KMS-11 (cell line): ENCODE data around the gene TTC34.

Experiments used
- H2AFZ ChIP-seq: fragments of 200-600 bp; sonication (generic); 2 replicates; pipeline ENCODE4 v1.6.1; 2016; ENCODE audit warnings: antibody characterized with exemption, mixed run types, low read depth
- H3K27ac ChIP-seq: fragments of 200-600 bp; sonication (generic); 2 replicates; pipeline ENCODE4 v1.6.1; 2016; ENCODE audit warnings: mild to moderate bottlenecking, mixed run types
- H3K27me3 ChIP-seq: fragments of 200-600 bp; sonication (generic); 2 replicates; pipeline ENCODE4 v1.6.1; 2017; ENCODE audit warnings: mild to moderate bottlenecking, low read depth, mixed run types, moderate library complexity; ENCODE audit not compliant: insufficient read depth
- H3K36me3 ChIP-seq: fragments of 200-600 bp; sonication (generic); 2 replicates; pipeline ENCODE4 v1.6.1; 2017; ENCODE audit warnings: mild to moderate bottlenecking, mixed run types; ENCODE audit not compliant: insufficient read depth
- H3K4me1 ChIP-seq: fragments of 200-600 bp; sonication (generic); 2 replicates; pipeline ENCODE4 v1.6.1; 2016; ENCODE audit warnings: mild to moderate bottlenecking, low read depth, mixed run types; ENCODE audit not compliant: poor library complexity, severe bottlenecking
- H3K4me2 ChIP-seq: fragments of 200-600 bp; sonication (generic); 2 replicates; pipeline ENCODE4 v1.7.0; 2016; ENCODE audit warnings: mild to moderate bottlenecking, mixed run types
- H3K4me3 ChIP-seq: fragments of 200-600 bp; sonication (generic); IDR thresholded peaks from 2 replicates; pipeline ENCODE4 v1.6.1; 2017; ENCODE audit warnings: low read depth, low read length, mixed read lengths; ENCODE audit not compliant: insufficient read depth
- H3K79me2 ChIP-seq: fragments of 200-600 bp; sonication (generic); 2 replicates; pipeline ENCODE4 v1.6.1; 2016; ENCODE audit warnings: low read depth, mixed run types; ENCODE audit not compliant: insufficient read depth
- H3K9ac ChIP-seq: fragments of 200-600 bp; sonication (generic); 2 replicates; pipeline ENCODE4 v1.6.1; 2016; ENCODE audit warnings: mild to moderate bottlenecking, mixed run types
- H4K20me1 ChIP-seq: fragments of 200-600 bp; sonication (generic); 2 replicates; pipeline ENCODE4 v1.6.1; 2016; ENCODE audit warnings: mild to moderate bottlenecking, mixed run types; ENCODE audit not compliant: insufficient read depth
- TF ChIP-seq, protein P1 (sequence below): fragments of 200-600 bp; sonication (generic); conservative IDR thresholded peaks from 2 replicates; pipeline ENCODE4 v1.6.1; 2017; ENCODE audit warnings: low read depth, mild to moderate bottlenecking, antibody characterized with exemption, low read length, moderate library complexity, mixed read lengths

Gene TTC34

DNA sequence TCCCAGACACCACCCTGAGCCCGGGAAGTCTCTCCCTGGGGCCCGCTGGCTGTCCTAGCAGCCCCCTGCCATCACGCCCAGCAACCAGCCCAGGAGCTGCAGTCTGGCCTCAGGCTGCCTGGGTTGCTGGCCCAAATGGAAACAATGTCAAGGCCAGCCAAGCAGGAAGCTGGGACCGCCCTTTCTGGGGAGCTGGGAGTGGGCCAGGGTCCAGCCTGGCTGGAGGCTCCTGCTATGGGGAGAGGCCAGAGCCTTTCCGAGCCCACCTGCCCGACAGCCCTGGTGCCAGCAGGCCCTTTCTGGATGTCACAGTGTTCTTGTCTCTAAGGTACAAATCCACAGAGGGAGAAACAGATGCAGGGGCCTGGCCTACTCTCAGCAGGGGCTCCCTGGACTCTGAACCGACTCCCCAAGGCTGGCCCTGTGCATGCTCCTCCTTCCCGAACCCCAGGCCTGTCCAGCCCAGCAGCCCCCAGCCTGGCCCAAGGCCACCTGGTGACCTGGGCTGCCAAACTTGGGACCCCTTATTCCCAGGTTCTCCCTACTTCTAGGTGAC is 167.5 kb downstream of the TTC34 start:
- H2AFZ ChIP-seq, result no peak overlapping the region
- no peak overlapping the region for H3K9ac ChIP-seq
- no peaks in the 10 kb centered on the region for H3K36me3 ChIP-seq
- no peaks in the 10 kb centered on the region for H4K20me1 ChIP-seq
- peaks cover 33% of the 10 kb centered on the region for H3K27me3 ChIP-seq
- H3K4me3 ChIP-seq, result no peak overlapping the region
- H3K4me2 ChIP-seq, result no peak overlapping the region
- no peaks in the 10 kb centered on the region for H3K4me1 ChIP-seq
- H3K79me2 ChIP-seq, result no peaks in the 10 kb centered on the region
- TF ChIP-seq, protein P1, sequence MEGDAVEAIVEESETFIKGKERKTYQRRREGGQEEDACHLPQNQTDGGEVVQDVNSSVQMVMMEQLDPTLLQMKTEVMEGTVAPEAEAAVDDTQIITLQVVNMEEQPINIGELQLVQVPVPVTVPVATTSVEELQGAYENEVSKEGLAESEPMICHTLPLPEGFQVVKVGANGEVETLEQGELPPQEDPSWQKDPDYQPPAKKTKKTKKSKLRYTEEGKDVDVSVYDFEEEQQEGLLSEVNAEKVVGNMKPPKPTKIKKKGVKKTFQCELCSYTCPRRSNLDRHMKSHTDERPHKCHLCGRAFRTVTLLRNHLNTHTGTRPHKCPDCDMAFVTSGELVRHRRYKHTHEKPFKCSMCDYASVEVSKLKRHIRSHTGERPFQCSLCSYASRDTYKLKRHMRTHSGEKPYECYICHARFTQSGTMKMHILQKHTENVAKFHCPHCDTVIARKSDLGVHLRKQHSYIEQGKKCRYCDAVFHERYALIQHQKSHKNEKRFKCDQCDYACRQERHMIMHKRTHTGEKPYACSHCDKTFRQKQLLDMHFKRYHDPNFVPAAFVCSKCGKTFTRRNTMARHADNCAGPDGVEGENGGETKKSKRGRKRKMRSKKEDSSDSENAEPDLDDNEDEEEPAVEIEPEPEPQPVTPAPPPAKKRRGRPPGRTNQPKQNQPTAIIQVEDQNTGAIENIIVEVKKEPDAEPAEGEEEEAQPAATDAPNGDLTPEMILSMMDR, result no peak
- H3K27ac ChIP-seq, result no peak overlapping the region

DNA sequence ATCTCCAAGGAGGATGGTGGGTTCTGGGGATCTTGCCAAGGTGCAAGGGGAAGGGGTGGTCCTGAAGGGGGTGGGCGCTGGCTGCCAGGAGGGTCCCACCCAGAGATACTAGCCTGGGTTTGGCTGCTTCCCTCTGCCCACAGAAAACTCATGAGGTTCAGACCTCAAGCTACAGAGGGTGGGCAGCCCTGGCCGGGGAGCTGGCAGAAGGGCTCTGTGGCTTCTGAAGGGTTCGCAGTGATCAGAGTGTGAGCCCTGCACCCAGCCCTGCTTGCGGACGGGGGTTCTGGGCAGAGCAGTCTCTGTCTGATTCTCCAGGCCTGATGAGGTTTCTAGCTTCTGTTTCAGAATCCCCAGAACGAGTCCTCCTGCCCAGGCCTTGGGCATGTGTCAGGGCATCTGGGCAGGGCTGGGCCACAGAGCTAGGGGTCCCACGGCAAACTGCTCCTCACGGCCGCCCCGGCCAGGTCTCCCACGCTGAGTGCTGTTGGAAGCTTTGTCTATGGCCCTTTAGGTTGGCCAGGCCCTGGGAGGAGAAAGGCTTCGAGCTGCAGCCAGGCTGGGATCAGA is 168.0 kb downstream of the TTC34 start:
- Histone ChIP-seq H3K79me2 (no peaks in the 10 kb centered on the region), H3K4me1 (no peaks in the 10 kb centered on the region), H2AFZ (no peak overlapping the region), H3K27me3 (peaks cover 29% of the 10 kb centered on the region), H3K4me3 (no peak overlapping the region), H3K9ac (no peak overlapping the region), H3K27ac (no peak overlapping the region), H4K20me1 (no peaks in the 10 kb centered on the region), H3K4me2 (no peak overlapping the region), H3K36me3 (no peaks in the 10 kb centered on the region)
- TF ChIP-seq, protein P1, result no peak

DNA sequence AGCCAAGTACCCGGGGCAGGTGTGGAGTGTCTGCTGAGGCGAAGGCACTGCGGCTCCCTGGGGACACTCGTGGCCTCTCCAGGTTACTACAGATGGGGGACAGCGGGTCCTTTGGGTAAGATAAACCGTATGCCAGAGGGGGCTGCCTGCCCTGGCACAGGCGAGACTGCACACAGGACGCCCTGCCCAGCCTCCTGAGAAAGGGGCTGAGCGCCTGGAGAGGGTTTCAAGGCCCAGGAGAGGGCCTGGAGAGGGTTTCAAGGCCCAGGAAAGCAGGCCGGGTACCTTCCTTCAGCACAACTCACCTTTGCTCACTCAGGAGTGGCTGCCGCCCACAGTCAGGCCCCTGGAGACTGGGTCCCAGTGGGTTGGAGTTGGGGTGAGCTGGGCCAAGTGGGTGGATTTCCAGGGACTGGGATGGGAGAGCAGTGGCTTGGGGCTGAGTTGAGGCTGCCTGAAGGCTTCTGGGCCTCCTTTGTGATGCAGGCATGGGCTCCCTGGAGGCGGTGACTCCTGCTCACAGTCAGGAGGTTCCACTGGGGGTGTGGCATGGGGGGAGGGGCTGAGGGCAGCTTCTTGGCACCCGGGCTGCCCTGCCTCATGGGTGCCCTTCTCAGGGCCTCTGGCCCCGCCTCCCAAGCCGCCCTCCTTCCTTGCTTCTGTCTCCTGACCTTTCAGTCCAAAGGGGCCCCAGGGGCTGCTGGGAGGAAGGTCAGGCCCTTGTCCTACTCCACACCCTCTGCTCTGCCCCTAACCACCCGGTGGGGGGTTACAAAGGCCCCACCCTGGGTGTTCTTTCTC is 168.7 kb downstream of the TTC34 start, which contains the start of gene MMEL1:
Gene MMEL1, minus strand, starts transcription at position 456 of the 801 bp plus-strand sequence. CDS start 3,532 bp downstream, outside the sequence.
- TF ChIP-seq, protein P1, result no peak
- H3K27ac ChIP-seq, result no peak within 1 kb of the TSS
- H3K36me3 ChIP-seq, result no peaks in the 10 kb centered on the region
- H3K4me2 ChIP-seq, result no peak within 1 kb of the TSS
- peaks cover 26% of the 10 kb centered on the region; the same call in 1 of the 2 replicates for H3K27me3 ChIP-seq
- no peak within 1 kb of the TSS for H3K4me3 ChIP-seq
- no peaks in the 10 kb centered on the region for H3K4me1 ChIP-seq
- no peaks in the 10 kb centered on the region for H3K79me2 ChIP-seq
- no peaks in the 10 kb centered on the region for H4K20me1 ChIP-seq
- H3K9ac ChIP-seq, result no peak within 1 kb of the TSS
- no peak within 1 kb of the TSS for H2AFZ ChIP-seq

DNA sequence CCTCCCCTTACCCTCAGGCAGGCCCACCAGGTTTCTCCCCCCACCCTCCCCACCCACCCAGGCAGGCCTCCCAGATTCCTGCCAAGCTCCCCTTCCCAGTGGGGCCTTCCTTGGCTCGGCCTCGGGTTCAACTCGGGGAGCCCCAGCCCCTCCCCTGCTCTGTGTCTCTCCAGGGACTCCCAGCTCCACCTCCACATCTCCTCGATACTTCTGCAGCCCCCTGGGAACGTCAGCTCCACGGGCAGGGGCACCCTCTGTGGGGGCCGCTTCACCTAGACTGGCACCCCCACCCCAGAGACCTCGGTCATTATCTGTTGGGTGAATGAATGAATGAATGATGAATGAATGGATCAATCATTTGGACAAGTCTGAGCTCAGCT is 169.5 kb downstream of the TTC34 start:
- Histone ChIP-seq H4K20me1 (no peaks in the 10 kb centered on the region), H3K79me2 (no peaks in the 10 kb centered on the region), H2AFZ (no peak overlapping the region), H3K4me3 (no peak overlapping the region), H3K27me3 (peaks cover 26% of the 10 kb centered on the region), H3K4me2 (no peak overlapping the region), H3K9ac (no peak overlapping the region), H3K4me1 (no peaks in the 10 kb centered on the region), H3K27ac (no peak overlapping the region), H3K36me3 (no peaks in the 10 kb centered on the region)
- TF ChIP-seq, protein P1, result no peak
